Neural cell (in vitro differentiated cells): ENCODE data around the gene C19orf33. TPM values are rescaled to one million over a fixed set of nuclear protein-coding genes. Genes with fewer than 3 reads are reported as not detected.
A peak's percentile ranks its signal among the peaks of the same experiment; 100 is the strongest.

Experiments used
- H2AFZ ChIP-seq: fragments of 200-600, 300-800 bp; sonication (generic), shearing (Covaris generic); 2 replicates; pipeline ENCODE4 v1.6.0; 2014; ENCODE audit warnings: low read depth, mild to moderate bottlenecking, antibody characterized with exemption, low read length, moderate library complexity
- H3F3A ChIP-seq: fragments of 200-600 bp; shearing (Covaris generic); 2 replicates; pipeline ENCODE4 v1.6.1; 2016; ENCODE audit warnings: mild to moderate bottlenecking, moderate library complexity, mixed read lengths, antibody characterized with exemption, low read length; ENCODE audit not compliant: insufficient read depth, poor library complexity, severe bottlenecking
- H3K27ac ChIP-seq: fragments of 200-600, 300-800 bp; sonication (generic), shearing (Covaris generic); 2 replicates; pipeline ENCODE4 v1.5.1; 2014; ENCODE audit warnings: mild to moderate bottlenecking, low read length, moderate library complexity
- H3K27me3 ChIP-seq: fragments of 300-800, 200-600 bp; sonication (generic), shearing (Covaris generic); 2 replicates; pipeline ENCODE4 v1.6.0; 2014; ENCODE audit warnings: mild to moderate bottlenecking, low read depth, low read length, moderate library complexity; ENCODE audit not compliant: insufficient read depth
- H3K36me3 ChIP-seq: fragments of 300-800, 200-600 bp; sonication (generic), shearing (Covaris generic); 2 replicates; pipeline ENCODE4 v1.5.1; 2014; ENCODE audit warnings: mild to moderate bottlenecking, antibody characterized with exemption, low read length, moderate library complexity; ENCODE audit not compliant: insufficient read depth
- H3K4me2 ChIP-seq: fragments of 300-800, 200-600 bp; sonication (generic), shearing (Covaris generic); 2 replicates; pipeline ENCODE4 v1.6.0; 2014; ENCODE audit warnings: mild to moderate bottlenecking, low read length
- H3K4me3 ChIP-seq: fragments of 300-800, 200-600 bp; sonication (generic), shearing (Covaris generic); 2 replicates; pipeline ENCODE4 v1.5.1; 2014; ENCODE audit warnings: mild to moderate bottlenecking, low read length, moderate library complexity
- H3K79me2 ChIP-seq: fragments of 200-600 bp; shearing (Covaris generic); replicated peaks from 2 replicates; pipeline ENCODE4 v1.6.0; 2014; ENCODE audit warnings: mild to moderate bottlenecking, low read length, moderate library complexity; ENCODE audit not compliant: insufficient read depth
- H3K9ac ChIP-seq: fragments of 300-800, 200-600 bp; sonication (generic), shearing (Covaris generic); 2 replicates; pipeline ENCODE4 v1.6.1; 2016; ENCODE audit warnings: mild to moderate bottlenecking, low read length, mixed read lengths
- H3K9me2 ChIP-seq: fragments of 200-600 bp; shearing (Covaris generic); 2 replicates; pipeline ENCODE4 v1.6.1; 2016; ENCODE audit warnings: mild to moderate bottlenecking, low read length, mixed read lengths; ENCODE audit not compliant: insufficient read depth
- H3K9me3 ChIP-seq: fragments of 200-600, 300-800 bp; sonication (generic), shearing (Covaris generic); 2 replicates; pipeline ENCODE4 v1.6.1; 2016; ENCODE audit warnings: mild to moderate bottlenecking, mixed run types, low read length, moderate library complexity, mixed read lengths
- H4K20me1 ChIP-seq: fragments of 200-600 bp; shearing (Covaris generic); 2 replicates; pipeline ENCODE4 v1.6.1; 2016; ENCODE audit warnings: mild to moderate bottlenecking, mixed run types; ENCODE audit not compliant: insufficient read depth
- EP300 ChIP-seq: fragments of 450-650 bp; conservative IDR thresholded peaks from 2 replicates; pipeline ENCODE4 v1.6.1; 2014; ENCODE audit warnings: antibody characterized with exemption, mild to moderate bottlenecking, moderate library complexity; ENCODE audit not compliant: poor library complexity, severe bottlenecking
- EZH2 ChIP-seq: fragments of 200-600, 300-800 bp; shearing (Covaris generic), sonication (generic); IDR thresholded peaks from 2 replicates; pipeline ENCODE4 v1.6.1; 2014; ENCODE audit warnings: antibody characterized with exemption, low read length, borderline replicate concordance, mild to moderate bottlenecking; ENCODE audit not compliant: insufficient read depth, poor library complexity, severe bottlenecking
- MXI1 ChIP-seq: fragments of 450-650 bp; conservative IDR thresholded peaks from 2 replicates; pipeline ENCODE4 v1.6.1; 2014; ENCODE audit warnings: antibody characterized with exemption, mild to moderate bottlenecking; ENCODE audit not compliant: poor library complexity, severe bottlenecking
- POLR2AphosphoS5 ChIP-seq: IDR thresholded peaks from 2 replicates; pipeline ENCODE4 v1.6.1; 2012
- RAD21 ChIP-seq: fragments of 450-650 bp; conservative IDR thresholded peaks from 2 replicates; pipeline ENCODE4 v1.6.1; 2014; ENCODE audit warnings: antibody characterized with exemption, mild to moderate bottlenecking, moderate library complexity
- SMC3 ChIP-seq: fragments of 450-650 bp; conservative IDR thresholded peaks from 2 replicates; pipeline ENCODE4 v1.6.1; 2014; ENCODE audit warnings: antibody characterized with exemption, mild to moderate bottlenecking, moderate library complexity; ENCODE audit not compliant: poor library complexity
- TAF1 ChIP-seq: IDR thresholded peaks from 2 replicates; pipeline ENCODE4 v1.6.1; 2012; ENCODE audit warnings: low read depth
- polyA plus RNA-seq: library from polyadenylated mRNA; depleted of rRNA; stranded (reverse); fragments of >200 nt; gene quantifications from 2 replicates; pipeline ENCODE4 v1.2.3, GENCODE V29; 2014
- TF ChIP-seq, protein P1 (sequence below): fragments of 450-650 bp; IDR thresholded peaks from 2 replicates; pipeline ENCODE4 v1.5.1; 2014; ENCODE audit warnings: antibody characterized with exemption, mild to moderate bottlenecking, moderate library complexity; ENCODE audit not compliant: poor library complexity, severe bottlenecking
- TF ChIP-seq, protein P2 (sequence below): IDR thresholded peaks from 2 replicates; pipeline ENCODE4 v1.6.1; 2012; ENCODE audit warnings: borderline replicate concordance

C19orf33 gene
- polyA plus RNA-seq, 1 donor from 2014 or later, result not detected

DNA sequence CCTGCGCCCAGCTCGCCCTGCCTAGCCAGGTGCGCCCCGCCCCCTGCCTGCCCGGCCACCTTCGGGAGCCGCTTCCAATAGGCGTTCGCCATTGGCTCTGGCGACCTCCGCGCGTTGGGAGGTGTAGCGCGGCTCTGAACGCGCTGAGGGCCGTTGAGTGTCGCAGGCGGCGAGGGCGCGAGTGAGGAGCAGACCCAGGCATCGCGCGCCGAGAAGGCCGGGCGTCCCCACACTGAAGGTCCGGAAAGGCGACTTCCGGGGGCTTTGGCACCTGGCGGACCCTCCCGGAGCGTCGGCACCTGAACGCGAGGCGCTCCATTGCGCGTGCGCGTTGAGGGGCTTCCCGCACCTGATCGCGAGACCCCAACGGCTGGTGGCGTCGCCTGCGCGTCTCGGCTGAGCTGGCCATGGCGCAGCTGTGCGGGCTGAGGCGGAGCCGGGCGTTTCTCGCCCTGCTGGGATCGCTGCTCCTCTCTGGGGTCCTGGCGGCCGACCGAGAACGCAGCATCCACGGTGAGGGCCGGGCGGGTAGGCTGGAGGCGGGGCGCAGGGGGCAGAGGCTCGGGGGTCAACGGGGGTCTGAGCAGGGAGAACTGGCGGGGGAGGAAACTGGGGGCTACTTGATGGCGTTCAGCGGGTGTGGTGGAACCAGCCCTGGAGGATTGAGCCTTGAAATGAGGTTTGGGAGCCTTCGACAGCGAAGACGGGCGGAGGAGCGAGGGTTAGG is 39.4 kb upstream of the C19orf33 start, which contains the start of gene SPINT2:
TSS of gene SPINT2 (plus strand) at position 88 of the 727 bp plus-strand sequence. CDS start at position 408, 320 bp downstream.
- Histone ChIP-seq H3K36me3 (no peaks in the 10 kb centered on the region), H3K27me3 (no peaks in the 10 kb centered on the region), H3K27ac (peak within 1 kb of the TSS; percentile 79), H3K4me3 (peak within 1 kb of the TSS; percentile 94), H3F3A (no peaks in the 10 kb centered on the region), H2AFZ (peak within 1 kb of the TSS; percentile 83), H3K9ac (peak within 1 kb of the TSS; percentile 89), H4K20me1 (no peaks in the 10 kb centered on the region), H3K4me2 (peak within 1 kb of the TSS; percentile 87), H3K79me2 (no peaks in the 10 kb centered on the region), H3K9me2 (no peaks in the 10 kb centered on the region), H3K9me3 (no peaks in the 10 kb centered on the region)
- TF ChIP-seq MXI1 (peak; percentile 70), RAD21 (peak; percentile 46), SMC3 (peak; percentile 42), TAF1 (peak; percentile 81), POLR2AphosphoS5 (peak; percentile 82), EP300 (peak; percentile 55), EZH2 (no peak)
- TF ChIP-seq, protein P1, sequence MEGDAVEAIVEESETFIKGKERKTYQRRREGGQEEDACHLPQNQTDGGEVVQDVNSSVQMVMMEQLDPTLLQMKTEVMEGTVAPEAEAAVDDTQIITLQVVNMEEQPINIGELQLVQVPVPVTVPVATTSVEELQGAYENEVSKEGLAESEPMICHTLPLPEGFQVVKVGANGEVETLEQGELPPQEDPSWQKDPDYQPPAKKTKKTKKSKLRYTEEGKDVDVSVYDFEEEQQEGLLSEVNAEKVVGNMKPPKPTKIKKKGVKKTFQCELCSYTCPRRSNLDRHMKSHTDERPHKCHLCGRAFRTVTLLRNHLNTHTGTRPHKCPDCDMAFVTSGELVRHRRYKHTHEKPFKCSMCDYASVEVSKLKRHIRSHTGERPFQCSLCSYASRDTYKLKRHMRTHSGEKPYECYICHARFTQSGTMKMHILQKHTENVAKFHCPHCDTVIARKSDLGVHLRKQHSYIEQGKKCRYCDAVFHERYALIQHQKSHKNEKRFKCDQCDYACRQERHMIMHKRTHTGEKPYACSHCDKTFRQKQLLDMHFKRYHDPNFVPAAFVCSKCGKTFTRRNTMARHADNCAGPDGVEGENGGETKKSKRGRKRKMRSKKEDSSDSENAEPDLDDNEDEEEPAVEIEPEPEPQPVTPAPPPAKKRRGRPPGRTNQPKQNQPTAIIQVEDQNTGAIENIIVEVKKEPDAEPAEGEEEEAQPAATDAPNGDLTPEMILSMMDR, result no peak
- TF ChIP-seq, protein P2, sequence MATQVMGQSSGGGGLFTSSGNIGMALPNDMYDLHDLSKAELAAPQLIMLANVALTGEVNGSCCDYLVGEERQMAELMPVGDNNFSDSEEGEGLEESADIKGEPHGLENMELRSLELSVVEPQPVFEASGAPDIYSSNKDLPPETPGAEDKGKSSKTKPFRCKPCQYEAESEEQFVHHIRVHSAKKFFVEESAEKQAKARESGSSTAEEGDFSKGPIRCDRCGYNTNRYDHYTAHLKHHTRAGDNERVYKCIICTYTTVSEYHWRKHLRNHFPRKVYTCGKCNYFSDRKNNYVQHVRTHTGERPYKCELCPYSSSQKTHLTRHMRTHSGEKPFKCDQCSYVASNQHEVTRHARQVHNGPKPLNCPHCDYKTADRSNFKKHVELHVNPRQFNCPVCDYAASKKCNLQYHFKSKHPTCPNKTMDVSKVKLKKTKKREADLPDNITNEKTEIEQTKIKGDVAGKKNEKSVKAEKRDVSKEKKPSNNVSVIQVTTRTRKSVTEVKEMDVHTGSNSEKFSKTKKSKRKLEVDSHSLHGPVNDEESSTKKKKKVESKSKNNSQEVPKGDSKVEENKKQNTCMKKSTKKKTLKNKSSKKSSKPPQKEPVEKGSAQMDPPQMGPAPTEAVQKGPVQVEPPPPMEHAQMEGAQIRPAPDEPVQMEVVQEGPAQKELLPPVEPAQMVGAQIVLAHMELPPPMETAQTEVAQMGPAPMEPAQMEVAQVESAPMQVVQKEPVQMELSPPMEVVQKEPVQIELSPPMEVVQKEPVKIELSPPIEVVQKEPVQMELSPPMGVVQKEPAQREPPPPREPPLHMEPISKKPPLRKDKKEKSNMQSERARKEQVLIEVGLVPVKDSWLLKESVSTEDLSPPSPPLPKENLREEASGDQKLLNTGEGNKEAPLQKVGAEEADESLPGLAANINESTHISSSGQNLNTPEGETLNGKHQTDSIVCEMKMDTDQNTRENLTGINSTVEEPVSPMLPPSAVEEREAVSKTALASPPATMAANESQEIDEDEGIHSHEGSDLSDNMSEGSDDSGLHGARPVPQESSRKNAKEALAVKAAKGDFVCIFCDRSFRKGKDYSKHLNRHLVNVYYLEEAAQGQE, result peak; percentile 70

DNA sequence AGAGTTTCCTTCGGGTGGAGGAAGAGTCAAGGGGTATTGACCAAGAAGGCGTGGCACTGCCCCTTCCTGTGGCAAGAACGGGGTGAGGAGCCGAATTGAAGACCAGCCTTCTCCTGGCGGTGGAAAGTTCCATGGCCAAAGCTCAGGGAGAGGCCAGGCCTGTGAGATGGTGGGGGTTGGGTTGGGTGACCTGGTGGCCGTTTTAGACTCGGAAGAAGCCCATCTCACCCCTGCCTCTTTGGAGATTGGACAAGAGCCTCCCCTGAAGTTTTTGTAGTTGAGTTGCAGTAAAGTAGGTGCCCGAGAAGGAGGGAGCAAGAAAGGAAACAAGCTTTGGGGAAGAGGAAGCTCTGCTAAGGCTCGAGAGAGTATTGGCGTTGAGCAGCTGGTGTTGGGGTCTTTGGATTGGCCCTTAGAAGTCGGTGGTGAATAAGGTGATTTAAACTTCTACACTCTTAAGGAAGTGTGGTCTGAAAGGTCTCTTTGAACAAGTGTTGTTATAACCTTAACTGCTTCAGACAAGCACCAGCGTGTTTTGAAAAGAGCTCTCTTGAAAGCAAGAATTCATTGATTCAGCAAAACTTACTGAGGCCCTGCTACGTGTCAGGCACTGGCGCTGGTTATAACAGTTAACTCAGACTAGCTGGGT is 38.7 kb upstream of the C19orf33 start:
- Histone ChIP-seq H4K20me1 (no peaks in the 10 kb centered on the region), H3K27ac (peak overlapping the region; percentile 79), H2AFZ (peak overlapping the region; percentile 83), H3F3A (no peaks in the 10 kb centered on the region), H3K9me2 (no peaks in the 10 kb centered on the region), H3K4me2 (peak overlapping the region; percentile 87), H3K27me3 (no peaks in the 10 kb centered on the region), H3K36me3 (no peaks in the 10 kb centered on the region), H3K79me2 (no peaks in the 10 kb centered on the region), H3K9ac (peak overlapping the region; percentile 89), H3K9me3 (no peaks in the 10 kb centered on the region), H3K4me3 (peak overlapping the region; percentile 94)
- no peak for TF ChIP-seq TAF1
- TF ChIP-seq, protein P1, result no peak
- TF ChIP-seq, protein P2, result no peak
- TF ChIP-seq POLR2AphosphoS5, result no peak
- TF ChIP-seq MXI1, result no peak
- no peak for TF ChIP-seq SMC3
